Esophagus (tissue), 2 donors: Measurements from ENCODE around the gene SMARCE1. TPM values are rescaled to one million over a fixed set of nuclear protein-coding genes. Genes with fewer than 3 reads are reported as not detected.

ENCODE experiments used
- H3K27ac ChIP-seq, 2 donors: one replicate each; pipeline ENCODE4 v1.5.1; 2013; ENCODE audit warnings: low read depth in 2 of 2, mild to moderate bottlenecking in 2 of 2, inconsistent platforms in 1 of 2, low read length in 1 of 2, moderate library complexity in 1 of 2
- H3K27me3 ChIP-seq, 2 donors: one replicate each; pipeline ENCODE4 v1.6.1; 2013; ENCODE audit warnings: low read length in 2 of 2, control low read depth in 1 of 2, mild to moderate bottlenecking in 1 of 2; ENCODE audit not compliant: insufficient read depth in 2 of 2, control insufficient read depth in 1 of 2
- H3K36me3 ChIP-seq, 2 donors: one replicate each; pipeline ENCODE4 v1.6.1; 2013; ENCODE audit warnings: low read length in 1 of 2; ENCODE audit not compliant: control insufficient read depth in 2 of 2, insufficient read depth in 2 of 2
- H3K4me1 ChIP-seq, 2 donors: one replicate each; pipeline ENCODE4 v1.6.1; 2013; ENCODE audit warnings: low read length in 1 of 2; ENCODE audit not compliant: control insufficient read depth in 2 of 2, insufficient read depth in 2 of 2
- H3K4me3 ChIP-seq, 2 donors: one replicate each; pipeline ENCODE4 v1.5.1; 2013; ENCODE audit warnings: low read length in 2 of 2, mild to moderate bottlenecking in 2 of 2, low read depth in 1 of 2, moderate library complexity in 1 of 2
- H3K9me3 ChIP-seq, 2 donors: one replicate each; pipeline ENCODE4 v1.6.1; 2013; ENCODE audit warnings: mild to moderate bottlenecking in 2 of 2, low read depth in 1 of 2, low read length in 1 of 2, moderate library complexity in 1 of 2; ENCODE audit not compliant: control insufficient read depth in 2 of 2, insufficient read depth in 1 of 2
- WGBS, 2 donors: extraction: QIAGEN DNeasy Blood & Tissue Kit; methylation state at CpG; one replicate each; pipeline ENCODE4 v1.1.7; 2013; 5-methylcytosine and 5-hydroxymethylcytosine counted together
- polyA plus RNA-seq, 2 donors: library from polyadenylated mRNA; stranded (reverse); fragments of 200-250 nt; gene quantifications; one replicate each; pipeline ENCODE4 v1.2.3, GENCODE V29; 2013
- donor health status: healthy with polysubstance abuse.
- donor health status: Bipolar disorder and iron deficiency.

The SMARCE1 gene
- polyA plus RNA-seq, 2 donors, result 57.2 to 57.8 TPM

DNA sequence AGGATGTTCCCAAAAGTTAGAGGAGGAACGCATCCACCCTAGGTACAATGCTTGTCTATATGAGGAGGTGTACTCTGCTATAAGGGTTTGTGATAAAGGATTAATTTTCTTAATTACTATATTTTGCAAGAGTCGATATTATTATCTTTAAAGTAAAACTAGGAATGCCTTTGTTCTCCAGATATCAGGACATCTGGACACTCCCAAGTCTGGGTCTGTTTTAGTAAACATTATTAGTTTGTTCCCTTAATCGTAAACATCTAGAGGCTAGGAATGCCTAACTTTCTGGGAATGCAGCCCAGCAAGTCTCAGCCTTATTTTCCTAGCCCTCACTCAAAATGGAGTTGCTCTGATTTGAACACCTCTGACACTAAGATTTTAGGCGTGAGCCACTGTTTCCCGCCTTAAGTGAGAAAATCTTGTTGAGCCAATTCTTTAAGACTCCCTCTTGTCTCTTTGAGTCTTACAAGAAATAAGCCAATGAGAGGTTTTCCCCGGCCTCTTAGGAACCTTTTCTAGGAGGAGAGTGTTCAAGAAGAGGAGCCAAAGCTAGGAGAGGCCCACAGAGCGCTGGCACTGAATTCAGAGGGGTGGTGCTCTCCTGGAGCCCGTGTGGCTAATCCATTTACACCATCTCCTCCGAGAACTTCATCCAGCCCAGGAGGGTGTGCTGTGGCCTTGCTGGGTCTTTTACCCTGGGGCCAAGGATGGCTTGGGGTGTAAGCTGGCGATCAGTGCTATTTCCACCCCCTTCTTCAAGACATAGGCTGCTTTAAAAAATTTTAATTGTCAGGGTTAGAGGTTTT lies 40.9 kb downstream of the SMARCE1 start:
- no peak overlapping the region for H3K4me3 ChIP-seq
- no peak overlapping the region for H3K27ac ChIP-seq
- WGBS, 2 donors, result 70 to 71% methylated on average over 10 of the region's 10 CpGs

DNA sequence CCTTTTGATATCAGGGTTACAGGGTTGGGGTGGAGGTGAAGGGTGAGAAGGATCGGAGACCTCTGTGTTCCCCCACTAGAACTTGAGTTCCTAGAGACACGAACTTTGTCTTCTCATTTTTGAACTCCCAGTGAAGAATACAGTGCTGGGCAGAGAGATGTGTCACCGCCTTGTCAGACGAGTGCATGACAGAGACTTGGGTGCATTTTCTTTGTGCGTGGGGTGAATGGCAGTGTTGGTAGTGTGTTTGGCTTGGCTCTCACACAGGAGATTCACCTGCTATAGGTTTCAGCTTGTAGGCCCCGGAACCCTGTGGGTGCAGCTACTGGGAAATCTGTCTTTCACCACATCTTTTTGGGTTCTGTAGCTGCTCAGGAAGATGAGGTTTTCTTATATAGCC lies 42.3 kb downstream of the SMARCE1 start:
- 73 to 76% methylated on average over 6 of the region's 6 CpGs for WGBS, 2 donors
- no peak overlapping the region for H3K4me3 ChIP-seq
- H3K36me3 ChIP-seq, result no peaks in the 10 kb centered on the region
- H3K27ac ChIP-seq, result peak overlapping the region in 1 of 2 donors; percentile 16
- H3K4me1 ChIP-seq, result no peaks in the 10 kb centered on the region
- H3K27me3 ChIP-seq, result no peaks in the 10 kb centered on the region
- no peaks in the 10 kb centered on the region for H3K9me3 ChIP-seq

More for the DNA sequence above, 40.9 kb downstream of the SMARCE1 start:
- Histone ChIP-seq H3K27me3 (no peaks in the 10 kb centered on the region), H3K9me3 (no peaks in the 10 kb centered on the region), H3K36me3 (no peaks in the 10 kb centered on the region), H3K4me1 (no peaks in the 10 kb centered on the region)

DNA sequence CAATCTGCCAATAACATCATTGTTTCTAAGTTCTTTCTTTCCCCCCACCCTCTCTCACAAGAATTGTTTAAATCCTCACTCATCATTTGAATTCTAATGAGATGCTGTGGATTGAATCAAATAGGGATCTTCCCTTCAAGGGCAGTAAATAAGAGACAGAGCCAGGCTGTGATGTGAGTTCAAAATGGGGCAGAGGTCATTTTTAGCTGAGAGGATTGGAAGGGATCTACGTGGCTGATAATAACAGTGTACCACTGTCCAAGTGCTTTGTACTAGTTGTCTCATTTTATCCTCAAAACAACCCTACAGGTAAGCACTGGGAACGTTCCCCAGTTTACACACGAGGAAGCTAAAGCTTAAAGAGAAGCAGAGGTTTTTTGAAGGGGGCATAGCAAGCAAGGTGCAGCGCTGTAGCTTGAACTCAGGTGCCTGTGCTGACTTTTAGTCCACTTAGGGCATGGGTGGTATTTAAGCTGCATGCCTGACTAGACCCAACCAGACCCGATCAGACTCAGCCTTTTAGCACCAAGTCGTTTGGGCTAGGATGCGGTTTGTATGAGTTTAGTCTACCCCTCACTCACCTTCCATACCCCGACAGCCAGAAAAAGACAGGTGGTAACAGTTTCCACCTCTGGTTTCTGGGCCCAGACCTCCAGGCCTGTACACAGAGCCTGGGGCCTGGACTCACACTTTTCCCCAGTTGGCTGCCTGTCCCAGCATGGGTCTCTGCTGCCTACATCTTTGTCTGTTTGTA lies 43.1 kb downstream of the SMARCE1 start:
- 85 to 94% methylated on average over 8 of the region's 8 CpGs for WGBS, 2 donors
- Histone ChIP-seq H3K27me3 (no peaks in the 10 kb centered on the region), H3K27ac (no peak overlapping the region), H3K4me1 (no peaks in the 10 kb centered on the region), H3K9me3 (no peaks in the 10 kb centered on the region), H3K4me3 (no peak overlapping the region), H3K36me3 (no peaks in the 10 kb centered on the region)

DNA sequence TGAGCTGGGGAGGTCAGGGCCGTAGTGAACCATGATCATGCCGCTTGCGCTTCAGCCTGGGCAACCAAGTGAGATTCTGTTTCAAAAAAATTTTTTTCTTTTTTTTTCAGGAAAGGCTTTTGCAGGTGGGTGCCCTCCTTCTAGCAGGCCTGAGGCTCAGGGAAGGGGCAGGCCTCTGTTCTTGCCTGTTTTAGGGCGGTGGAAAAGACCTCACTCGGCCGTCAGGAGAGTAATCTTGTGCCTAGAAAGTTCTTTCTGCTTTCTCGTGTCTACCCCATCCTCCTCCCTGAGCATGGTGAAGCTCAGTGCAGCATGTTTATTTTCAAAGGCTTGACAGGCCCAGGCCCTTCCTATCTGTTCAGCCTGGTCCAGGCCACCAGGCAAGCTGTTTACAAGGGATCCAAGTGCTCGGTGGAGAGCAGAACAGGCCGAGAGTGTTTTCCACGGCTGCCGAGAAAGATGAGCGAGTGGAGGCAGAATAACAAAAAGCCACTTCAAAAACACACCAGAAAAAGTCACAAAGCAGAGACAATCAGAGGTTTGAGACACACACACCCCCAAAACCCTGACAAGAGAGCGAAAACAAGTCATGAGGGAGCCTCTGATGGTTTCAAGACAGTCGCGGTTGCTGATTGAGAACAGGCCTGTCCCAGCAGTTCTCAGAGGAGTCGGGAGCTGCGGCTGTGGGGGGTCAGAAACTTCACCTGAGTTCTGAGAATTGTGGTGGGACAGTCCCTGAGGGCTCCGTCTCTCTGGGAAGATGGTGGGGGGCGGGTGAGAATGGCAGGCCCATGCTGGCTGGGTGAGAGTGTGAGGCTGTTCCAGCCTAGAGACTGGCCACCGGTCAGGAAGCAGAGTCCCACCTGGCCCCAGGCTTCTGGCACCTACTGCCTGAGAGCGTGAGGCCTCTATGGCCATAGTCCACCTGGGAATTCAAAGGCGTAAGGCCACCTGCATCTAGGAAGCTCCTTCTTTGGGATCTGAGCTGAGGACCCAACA lies 44.9 kb downstream of the SMARCE1 start:
- WGBS, 2 donors, result 80 to 85% methylated on average over 22 of the region's 22 CpGs
- Histone ChIP-seq H3K4me3 (no peak overlapping the region), H3K27ac (peak overlapping the region in 1 of 2 donors; percentile 37), H3K9me3 (no peaks in the 10 kb centered on the region), H3K27me3 (no peaks in the 10 kb centered on the region), H3K4me1 (no peaks in the 10 kb centered on the region), H3K36me3 (no peaks in the 10 kb centered on the region)

DNA sequence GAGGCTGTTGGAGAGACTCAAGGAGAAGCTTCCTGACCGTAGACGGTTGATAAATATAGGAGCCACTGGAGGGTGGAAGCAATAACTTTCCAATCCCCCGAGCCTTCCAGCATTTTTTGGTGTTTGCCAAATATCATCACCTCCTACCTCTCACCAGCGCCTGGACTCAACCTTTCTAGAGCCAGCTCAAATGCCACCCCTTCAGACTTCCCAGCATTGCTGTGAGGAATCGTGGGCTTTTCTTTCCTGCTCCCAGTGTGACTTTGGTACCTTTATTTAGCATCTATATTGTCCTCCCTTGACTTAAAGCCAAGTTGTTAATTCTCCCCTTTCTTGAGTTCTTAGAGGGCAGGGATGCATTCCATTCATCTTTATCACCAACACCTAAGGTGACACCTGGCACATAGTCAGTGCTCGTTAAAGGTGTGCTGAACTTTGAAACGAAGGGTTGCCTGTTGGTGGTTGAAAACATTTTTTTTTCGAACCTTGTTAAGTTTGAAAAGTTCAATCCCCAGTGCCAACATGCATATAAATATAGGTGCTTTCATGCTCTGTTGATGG lies 47.1 kb downstream of the SMARCE1 start:
- Histone ChIP-seq H3K4me1 (no peaks in the 10 kb centered on the region), H3K9me3 (no peaks in the 10 kb centered on the region), H3K27me3 (no peaks in the 10 kb centered on the region), H3K36me3 (no peaks in the 10 kb centered on the region), H3K4me3 (no peak overlapping the region), H3K27ac (no peak overlapping the region)
- 62 to 67% methylated on average over 8 of the region's 8 CpGs for WGBS, 2 donors

DNA sequence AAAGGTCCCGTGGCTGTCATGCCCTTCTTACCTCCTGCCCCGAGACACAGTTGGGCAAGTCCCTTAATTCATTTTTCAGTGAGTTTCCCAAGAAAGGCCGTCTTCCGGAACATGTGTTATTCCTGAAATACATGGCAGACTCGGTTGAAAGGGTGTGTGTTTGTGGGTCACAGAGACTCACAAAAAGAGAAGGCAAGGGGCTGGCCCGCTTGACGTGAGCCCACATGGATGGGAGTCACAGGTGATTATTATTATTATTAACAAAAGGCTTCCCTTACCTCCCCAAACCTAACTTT lies 48.2 kb downstream of the SMARCE1 start:
- Histone ChIP-seq H3K4me1 (no peaks in the 10 kb centered on the region), H3K36me3 (no peaks in the 10 kb centered on the region), H3K4me3 (no peak overlapping the region), H3K9me3 (no peaks in the 10 kb centered on the region), H3K27ac (no peak overlapping the region), H3K27me3 (no peaks in the 10 kb centered on the region)
- WGBS, 2 donors, result 72 to 74% methylated on average over 7 of the region's 7 CpGs

DNA sequence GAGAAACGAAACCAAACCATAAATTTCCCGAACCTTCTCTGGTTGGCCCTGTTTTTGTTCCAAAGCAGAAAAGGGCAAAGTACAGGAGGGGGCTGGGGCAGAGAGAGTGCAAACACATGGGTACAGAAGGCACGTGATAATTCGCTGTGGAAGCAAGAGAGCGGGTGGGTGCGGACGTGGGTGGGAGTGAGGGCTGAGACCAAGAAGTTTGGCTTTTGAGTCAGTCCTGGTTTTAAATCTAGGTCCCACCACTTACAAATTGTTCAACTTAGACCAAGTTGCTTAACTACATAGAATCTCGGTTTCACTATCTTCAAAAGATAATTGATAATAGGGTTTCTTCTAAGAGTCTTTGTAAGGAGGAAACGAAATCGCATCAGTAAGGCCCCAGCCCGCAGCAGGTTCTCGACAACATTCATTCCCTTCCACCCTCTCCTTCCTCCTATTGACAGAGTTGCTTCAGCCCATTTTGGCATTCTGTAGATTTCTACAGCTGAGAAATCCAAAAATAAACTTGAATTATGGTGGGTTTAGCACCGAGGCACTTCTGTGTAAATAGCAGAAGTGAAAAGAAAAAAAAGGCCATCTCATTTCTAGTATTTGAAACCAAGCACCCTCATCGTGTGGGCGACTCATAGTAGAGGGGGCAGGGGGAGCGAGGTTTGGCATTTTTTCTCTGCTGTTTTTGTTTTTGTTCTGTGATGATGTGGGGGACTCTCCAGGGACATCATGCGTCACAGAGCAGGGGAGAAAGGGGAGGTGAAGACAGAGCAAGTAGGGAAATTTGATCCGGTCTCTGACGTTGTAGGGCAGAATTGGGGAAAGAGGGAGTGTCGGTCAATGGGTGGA lies 48.8 kb downstream of the SMARCE1 start:
- H3K36me3 ChIP-seq, result no peaks in the 10 kb centered on the region
- no peaks in the 10 kb centered on the region for H3K9me3 ChIP-seq
- H3K4me3 ChIP-seq, result no peak overlapping the region
- H3K4me1 ChIP-seq, result no peaks in the 10 kb centered on the region
- no peak overlapping the region for H3K27ac ChIP-seq
- H3K27me3 ChIP-seq, result no peaks in the 10 kb centered on the region
- WGBS, 2 donors, result 69 to 73% methylated on average over 20 of the region's 20 CpGs

DNA sequence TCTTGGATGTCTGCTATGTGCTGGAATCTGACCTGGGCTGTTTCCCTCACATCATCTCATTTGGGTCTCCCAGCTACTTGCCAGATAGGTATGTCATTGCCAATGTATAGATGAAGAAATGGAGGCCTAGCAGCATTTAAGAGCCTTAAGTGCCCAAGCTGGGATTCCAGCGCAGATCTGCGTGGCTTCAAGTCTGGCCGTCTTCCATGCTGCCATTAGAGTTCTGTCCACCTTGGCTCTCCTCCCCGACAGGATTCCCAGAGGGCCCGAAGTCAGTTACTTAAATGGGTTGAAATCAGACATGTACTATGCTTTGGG lies 49.4 kb downstream of the SMARCE1 start:
- 74 to 75% methylated on average over 5 of the region's 5 CpGs for WGBS, 2 donors
- Histone ChIP-seq H3K4me3 (no peak overlapping the region), H3K27me3 (no peaks in the 10 kb centered on the region), H3K9me3 (no peaks in the 10 kb centered on the region), H3K36me3 (no peaks in the 10 kb centered on the region), H3K27ac (peak overlapping the region in 1 of 2 donors; percentile 18), H3K4me1 (no peaks in the 10 kb centered on the region)
